ENCODE results near the gene KCNT2. TPM values are rescaled to one million over a fixed set of nuclear protein-coding genes. Genes with fewer than 3 reads are reported as not detected.

Gene KCNT2
- total RNA-seq, 1 donor from 2014 or later: 4.1 TPM

DNA sequence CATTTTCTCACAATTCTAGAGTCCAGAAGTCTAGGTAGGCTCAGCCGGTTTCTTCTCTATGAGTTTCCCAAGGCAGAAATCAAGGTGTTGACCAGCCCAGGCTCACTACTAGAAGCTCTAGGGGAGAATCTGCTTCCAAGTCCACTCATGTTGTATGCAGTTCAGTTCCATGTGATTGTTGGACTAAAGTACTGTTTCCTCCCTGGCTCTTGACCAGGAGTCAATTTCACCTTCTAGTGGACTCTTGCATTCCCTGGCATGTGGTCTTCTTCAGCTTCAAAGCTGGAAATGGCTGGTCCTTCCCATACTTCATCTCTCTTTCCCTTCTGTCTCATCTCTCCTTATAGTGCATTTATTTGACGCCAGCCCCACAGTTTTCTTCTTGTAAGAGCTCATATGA lies 153.4 kb downstream of the KCNT2 start:
- peak; percentile 77 for ATAC-seq
- peak; percentile 50 for DNase-seq (ENCODE audit: low spot score)

DNA sequence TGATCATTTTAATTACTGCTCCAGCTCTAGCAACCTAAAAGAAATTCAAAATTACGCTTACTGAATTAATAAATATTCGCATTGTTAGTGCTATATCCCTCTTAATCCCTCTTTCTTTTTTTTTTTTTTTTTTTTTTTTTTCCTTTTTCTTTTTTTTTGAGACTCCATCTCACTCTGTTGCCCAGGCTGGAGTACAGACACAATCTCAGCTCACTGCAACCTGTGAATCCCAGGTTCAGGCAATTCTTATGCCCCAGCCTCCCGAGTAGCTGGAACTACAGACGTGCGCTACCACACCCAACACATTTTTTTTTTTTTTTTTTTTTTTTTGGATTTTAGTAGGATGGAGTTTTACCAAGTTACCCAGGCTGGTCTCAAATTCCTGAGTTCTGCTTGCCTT lies 157.1 kb downstream of the KCNT2 start:
- DNase-seq (ENCODE audit: low spot score) (no peak), ATAC-seq (no peak)

DNA sequence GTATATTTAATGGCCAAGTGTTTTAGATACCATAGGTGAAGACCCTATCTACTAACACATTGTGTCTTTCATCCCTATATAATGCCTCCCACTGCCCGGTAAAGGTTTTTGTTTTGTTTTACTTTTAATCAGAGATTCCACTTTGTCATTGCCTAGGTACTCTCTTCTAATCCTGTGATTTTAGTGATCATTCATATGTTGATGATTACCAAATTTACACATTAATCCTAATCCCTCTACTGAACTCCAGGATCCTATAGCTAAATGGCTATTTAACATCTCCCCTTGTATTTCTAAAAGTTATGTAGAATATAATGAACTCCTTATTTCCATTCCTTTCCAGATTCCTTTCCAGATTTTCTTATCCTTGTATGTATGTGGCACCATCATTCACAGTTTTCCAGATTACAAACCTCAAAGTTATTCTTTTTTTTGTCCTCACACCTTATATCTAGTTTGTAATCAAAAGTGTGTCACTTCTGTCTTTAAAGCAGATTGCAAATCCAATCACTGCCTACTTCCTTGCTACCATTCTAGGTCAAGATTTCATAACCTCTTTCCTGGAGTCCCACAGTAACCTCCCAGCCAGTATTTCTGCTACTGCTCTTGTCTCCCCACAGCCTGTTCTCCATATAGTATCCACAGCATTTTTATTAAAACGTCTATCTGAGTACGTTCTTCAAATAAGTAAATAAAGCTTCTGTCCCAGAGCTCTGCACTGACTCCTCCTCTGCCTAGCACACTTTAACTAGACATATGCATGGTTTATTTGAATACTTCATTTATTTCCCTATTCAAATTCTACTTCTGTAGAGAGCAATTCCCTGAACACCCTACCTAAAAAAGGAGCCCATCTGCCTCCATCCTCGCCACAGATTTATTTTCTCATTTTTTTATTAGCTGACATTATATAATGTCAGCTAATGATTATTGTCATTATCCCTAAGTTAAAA lies 157.8 kb downstream of the KCNT2 start:
- no peak for DNase-seq (ENCODE audit: low spot score)
- peak; percentile 66 for ATAC-seq

DNA sequence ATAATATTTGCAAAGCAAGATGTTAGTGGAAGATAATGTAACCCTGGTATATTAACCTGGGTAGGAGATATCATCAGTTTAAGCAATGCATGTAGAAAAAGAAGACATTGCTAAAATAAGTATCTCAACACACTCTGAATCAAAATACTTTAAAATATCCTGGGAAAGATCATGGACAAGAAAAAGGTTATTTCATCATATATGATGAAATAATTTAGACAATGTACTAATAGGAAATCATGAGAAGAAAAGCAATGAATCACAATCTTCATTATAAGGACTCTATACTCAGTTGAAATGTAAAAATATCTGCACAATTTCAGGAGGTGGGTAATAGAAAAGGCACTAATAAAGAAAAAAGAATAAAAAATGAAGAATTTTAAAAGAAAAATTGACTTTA lies 158.8 kb downstream of the KCNT2 start:
- DNase-seq (ENCODE audit: low spot score): no peak
- no peak for ATAC-seq

DNA sequence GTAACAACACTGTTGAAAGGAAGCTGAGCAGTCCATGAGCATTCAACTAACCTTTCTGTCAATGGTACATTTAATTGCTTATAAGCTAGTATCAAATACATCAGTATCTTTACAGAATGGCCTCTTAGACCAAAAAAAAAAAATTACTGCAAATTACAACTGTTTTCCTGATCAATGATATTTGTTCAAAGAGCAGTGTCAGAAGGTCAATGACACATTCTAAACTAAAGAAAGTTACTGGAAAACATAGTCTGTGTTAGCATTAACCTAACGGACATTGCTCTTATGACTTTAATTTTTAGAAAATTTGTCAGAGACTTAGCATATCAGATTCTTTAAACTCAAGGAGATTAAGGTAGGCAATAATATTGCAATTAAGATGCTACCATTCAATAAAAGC lies 162.5 kb downstream of the KCNT2 start:
- DNase-seq (ENCODE audit: low spot score) (no peak), ATAC-seq (peak; percentile 66)

DNA sequence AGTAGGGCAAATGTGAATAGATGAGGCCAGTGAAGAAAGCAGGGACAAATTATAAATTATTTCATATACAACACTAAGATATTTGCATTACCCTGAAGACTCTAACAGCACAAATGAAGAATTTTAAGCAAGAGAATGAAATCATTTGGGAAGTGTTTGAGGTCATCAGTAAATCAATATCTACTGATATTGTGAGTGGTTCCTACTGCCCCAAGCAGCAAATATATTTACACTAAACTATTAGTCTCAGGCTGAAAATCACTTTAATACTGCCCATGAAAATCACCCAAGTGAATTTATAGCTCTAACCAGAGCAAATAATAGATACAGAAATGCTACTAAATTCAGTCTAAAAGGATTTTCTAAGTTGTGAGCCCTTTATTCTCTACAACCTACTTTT lies 163.6 kb downstream of the KCNT2 start:
- ATAC-seq (peak; percentile 10), DNase-seq (ENCODE audit: low spot score) (no peak)

DNA sequence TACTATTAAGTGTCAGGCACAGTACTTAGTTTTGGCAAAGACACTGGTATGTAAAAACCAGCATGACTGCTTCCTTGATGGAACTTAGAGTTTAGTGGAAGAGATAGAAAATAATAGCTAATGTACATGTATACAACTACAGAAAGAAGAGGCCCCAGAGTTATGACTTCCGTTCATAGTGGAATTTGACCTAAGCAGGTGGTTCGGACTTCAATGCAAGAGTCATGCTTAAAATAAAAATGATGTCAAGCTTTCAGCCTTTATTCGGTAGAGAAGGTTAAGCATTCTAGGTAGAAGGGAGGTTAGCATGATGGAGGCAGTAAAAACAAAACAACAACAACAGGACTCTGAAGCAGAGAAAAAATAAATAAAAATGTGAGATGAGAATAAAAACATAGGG lies 165.9 kb downstream of the KCNT2 start:
- no peak for DNase-seq (ENCODE audit: low spot score)
- no peak for ATAC-seq

DNA sequence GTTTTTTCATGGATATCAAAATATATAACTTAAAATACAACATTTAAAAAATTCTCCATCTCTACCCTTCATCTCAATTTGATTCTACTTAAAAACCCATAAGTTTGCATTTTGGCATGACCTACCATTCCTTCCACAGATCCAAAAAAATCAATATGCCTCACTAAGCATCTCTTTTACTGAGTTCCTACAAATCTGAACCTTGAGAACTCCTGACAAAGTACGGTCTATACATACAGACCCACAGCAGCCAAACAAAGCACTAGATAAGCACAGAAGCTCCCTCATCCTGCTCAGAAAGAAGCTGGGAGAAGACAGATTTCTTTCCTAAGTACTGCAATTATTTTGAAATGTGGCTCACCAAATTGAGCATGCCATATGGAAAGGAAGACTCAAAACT lies 167.5 kb downstream of the KCNT2 start:
- no peak for DNase-seq (ENCODE audit: low spot score)
- no peak for ATAC-seq

DNA sequence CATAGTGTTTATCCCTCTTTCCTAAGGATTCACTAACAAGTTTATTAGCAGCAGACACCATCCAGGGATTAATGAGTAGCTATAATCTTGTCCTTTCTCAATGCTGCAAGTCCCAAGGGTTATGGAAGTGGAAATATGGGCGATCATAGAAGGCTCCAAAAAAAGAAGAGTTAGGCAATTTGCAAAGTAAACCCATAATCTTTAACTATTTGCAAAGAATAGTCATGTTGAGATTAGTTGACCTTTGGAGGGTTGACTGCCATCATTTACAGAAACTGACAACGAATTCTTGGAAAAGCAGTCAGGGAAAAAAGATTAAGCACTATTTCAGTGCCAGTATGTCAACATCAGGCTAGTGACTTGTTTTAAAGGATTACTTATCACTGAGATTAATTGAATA lies 169.9 kb downstream of the KCNT2 start:
- DNase-seq (ENCODE audit: low spot score) (no peak), ATAC-seq (peak; percentile 90)

DNA sequence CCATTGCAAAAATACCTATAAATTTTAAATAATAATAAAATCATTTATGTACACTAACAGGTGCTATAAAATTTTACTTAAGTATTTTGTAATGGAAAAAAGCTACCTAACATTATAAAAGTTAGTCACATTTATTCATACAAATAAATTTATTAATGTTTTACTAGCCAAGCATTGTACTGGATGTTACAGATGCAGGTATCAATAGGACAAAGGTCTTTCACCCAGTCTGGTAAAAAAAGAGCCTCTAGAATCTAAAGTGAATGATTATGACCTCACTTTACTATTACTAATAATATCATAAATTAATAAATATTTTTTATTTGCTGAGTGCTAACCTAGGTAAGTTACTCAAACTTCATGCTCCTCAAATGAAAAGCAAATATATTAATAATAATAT lies 170.6 kb downstream of the KCNT2 start:
- peak; percentile 25 for ATAC-seq
- DNase-seq (ENCODE audit: low spot score): no peak

DNA sequence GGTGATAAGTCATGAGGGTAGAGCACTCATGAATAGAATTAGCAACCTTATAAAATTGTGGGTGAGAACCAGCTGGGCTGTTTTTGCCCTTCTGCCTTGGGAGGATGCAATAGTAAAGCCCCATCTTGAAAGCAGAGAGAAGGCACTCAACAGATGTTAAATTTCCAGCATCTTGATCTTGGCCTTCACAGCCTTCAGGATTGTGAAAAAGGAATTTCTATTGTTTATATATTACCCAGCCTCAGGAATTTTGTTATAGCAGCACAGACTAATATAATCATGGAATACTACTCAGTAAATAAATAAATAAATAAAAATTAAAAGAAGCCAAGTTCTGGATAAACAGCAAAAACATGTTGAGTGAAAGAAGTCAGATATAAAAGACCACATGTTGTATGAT lies 175.2 kb downstream of the KCNT2 start:
- no peak for DNase-seq (ENCODE audit: low spot score)

DNA sequence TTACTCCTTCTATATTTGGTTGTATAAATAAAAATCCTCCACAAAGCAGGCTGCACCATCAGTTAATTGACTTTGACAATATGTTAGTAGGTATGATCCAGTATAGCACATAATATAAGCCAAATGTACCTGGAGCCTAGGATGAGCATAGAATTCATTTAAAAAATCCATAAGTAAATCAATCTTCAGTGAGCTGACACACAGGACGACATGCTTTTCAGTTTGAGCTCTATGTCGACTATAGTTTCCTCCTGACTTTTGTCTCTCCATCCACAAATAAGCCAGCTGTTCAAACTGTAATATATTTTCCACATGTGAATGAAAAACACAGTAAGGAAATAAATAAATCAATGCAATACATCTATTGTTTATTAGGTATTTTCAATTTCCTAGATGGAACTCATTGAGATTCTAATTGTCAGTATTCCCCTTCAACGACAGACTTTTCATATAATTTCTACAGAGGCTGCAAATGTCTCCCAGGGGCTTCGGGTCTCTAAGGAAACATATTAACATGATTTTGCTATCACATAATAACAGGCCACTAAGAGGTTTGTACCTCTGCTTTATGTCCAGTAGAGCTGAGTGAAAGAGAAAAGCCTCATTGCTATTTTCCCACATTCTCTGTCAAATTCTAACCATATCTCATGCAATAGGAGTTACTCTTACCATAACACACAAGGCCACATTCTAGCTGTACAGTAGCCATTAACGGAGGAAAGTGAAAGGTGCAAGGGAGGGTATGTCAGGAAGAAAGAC lies 180.1 kb downstream of the KCNT2 start:
- ATAC-seq (no peak), DNase-seq (ENCODE audit: low spot score) (no peak)

More for the DNA sequence above, 175.2 kb downstream of the KCNT2 start:
- no peak for ATAC-seq

DNA sequence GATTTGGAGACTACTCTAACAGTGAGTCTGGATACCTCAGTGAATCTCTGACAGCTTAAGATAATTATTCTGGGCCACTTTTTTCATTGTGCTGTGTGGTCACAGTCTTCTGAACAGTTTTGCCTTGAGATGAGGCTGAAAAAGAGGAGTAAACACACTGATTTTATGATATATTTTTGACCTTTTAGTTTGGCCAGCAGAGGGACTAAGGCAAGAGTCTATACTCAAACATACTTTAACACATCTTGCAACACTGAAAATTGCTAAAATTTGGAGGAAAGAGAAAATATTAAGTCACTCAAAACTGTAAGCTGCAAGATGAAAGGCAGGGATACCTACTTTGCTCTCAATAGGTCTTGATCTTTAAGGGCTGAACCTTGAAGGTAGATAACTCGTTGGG lies 182.7 kb downstream of the KCNT2 start:
- DNase-seq (ENCODE audit: low spot score) (no peak), ATAC-seq (no peak)

DNA sequence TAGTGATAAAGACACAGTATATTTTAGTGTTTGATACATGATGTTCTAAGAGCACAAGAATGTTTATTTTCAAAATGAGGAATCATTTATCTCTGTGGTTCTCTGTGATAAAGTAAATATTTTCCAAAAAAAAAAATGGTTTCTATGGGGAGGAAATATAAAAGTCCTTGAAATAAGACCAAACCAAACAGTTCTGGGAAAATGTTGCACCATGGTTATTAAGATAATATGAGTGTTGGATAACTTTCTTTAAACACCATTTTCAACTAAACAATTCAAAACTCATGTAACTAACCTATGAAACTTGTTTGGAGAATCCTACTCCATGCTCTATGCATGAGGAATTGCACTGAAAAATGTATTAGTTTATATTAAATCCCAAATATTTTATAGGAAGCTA lies 184.6 kb downstream of the KCNT2 start:
- ATAC-seq: no peak
- DNase-seq (ENCODE audit: low spot score): no peak

DNA sequence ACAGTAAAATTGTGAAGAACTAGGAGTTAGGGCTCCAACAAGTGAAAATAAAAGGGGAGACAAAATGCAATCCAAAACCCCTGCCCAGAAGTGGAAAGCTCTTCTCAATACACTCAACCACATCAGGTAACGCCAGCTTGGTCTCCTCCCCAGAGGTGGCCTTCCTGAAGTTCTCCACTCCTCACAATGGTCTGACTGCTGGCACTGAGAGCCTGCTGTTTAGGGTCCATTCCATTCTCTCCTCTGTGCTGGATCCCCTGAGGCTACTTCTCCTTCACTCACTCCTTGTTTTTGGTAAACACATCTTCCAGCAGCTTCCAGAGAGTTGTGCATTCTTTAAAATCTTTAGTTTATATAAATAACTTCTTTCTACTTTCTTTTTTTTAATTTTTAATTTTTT lies 189.5 kb downstream of the KCNT2 start:
- DNase-seq (ENCODE audit: low spot score) (no peak), ATAC-seq (no peak)

DNA sequence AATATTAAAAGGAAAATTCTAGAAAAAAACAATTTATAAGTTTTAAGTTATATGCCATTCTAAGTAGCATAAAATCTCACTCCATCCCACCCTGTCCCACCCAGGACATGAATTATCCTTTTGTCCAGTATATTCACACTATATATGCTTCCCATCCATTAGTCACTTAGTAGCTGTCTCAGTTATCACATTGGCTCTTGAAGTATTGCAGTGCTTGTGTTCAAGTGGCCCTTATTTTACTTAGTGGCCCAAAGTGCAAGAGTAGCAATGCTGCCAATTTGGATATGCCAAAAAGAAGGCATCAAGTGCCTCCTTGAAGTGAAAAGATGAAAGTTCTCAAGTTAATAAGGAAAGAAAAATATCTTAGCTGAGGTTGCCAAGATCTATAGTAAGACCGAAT lies 192.3 kb downstream of the KCNT2 start:
- ATAC-seq: no peak
- DNase-seq (ENCODE audit: low spot score): no peak

DNA sequence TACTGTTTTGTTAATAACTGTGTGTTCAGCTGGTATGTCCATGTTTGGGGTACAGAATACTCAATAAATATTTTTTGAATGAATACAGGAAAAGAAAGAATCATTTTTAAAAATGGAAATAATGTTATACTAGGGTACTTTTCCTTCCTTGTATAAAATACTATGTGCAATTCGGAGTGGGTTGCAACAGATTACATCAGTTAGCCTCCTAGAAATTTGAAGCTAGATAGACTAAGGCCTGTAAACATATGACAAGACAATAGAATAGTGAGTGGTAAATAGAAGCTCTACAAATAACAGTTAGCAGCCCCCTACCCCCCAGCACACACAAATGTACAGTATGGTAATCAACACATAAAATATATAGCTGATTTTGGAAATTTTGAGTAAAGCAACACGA lies 195.9 kb downstream of the KCNT2 start:
- DNase-seq (ENCODE audit: low spot score) (no peak), ATAC-seq (no peak)

DNA sequence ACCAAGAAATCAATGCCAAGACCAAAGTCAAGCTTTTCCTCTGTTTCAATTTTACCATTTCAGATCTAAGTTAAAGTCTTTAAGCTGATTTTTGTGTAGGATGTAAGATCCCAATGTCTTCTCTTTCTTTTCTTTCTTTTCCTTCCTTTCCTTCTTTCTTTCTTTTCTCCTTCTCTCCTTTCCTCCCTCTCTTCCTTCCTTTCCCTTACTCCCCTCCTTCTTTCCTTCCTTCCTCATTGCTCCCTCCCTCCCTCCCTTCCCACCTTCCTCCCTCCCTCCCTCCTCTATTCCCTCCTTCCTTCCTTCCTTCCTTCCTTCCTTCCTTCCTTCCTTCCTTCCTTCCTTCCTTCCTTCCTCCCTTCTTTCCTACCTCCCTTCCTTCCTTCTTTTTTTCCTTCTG lies 197.5 kb downstream of the KCNT2 start:
- DNase-seq (ENCODE audit: low spot score): no peak
- no peak for ATAC-seq

DNA sequence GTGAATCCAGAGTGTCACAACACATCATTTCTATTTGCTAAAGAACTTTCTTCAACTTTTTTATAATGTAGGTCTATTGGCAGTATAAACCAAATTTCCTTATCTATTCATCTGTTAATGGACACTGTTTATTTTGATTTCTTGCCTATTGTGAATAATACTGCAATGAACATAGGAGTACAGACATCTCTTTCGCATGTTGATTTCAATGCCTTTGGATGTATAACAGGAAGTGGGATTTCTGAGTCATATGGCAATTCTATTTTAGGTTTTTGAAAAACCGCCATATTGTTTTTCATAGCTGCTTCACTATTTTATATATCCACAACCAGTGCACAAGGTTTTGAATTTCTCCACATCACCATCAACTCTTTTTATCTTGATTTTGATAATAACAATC lies 198.7 kb downstream of the KCNT2 start:
- ATAC-seq (no peak), DNase-seq (ENCODE audit: low spot score) (no peak)

DNA sequence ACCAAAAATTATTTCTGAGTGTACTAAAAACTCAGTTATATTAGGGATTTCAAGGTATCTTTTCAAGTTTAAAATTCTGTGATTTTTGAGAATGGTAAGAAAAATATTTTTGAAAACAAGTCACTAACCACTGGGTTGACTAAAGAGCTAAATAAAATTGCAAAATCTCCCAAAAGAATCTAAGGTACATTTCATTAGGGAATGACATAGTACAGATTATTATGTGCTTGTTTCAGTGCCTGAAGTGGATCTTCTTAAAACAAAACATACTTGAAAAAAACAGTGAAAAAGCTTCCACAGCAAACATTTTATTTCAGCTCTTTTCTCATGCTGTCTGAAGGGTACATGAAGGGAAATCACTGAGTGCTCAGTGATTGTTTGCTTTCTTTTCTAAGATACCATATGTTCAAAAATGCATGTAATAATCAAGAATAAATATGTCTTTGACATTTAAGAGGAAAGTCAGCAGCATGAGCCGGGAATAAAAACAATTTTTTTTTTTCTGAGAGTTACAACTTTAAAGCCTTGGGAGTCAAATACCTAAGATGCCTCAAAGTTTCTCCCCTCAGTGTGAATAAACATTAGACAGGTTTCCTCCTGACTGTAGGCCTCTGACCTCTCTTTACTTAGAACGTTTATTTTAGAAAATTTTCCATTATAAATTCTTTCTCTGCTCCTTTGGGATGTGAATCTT lies 200.7 kb downstream of the KCNT2 start:
- no peak for DNase-seq (ENCODE audit: low spot score)
- peak; percentile 37 for ATAC-seq

DNA sequence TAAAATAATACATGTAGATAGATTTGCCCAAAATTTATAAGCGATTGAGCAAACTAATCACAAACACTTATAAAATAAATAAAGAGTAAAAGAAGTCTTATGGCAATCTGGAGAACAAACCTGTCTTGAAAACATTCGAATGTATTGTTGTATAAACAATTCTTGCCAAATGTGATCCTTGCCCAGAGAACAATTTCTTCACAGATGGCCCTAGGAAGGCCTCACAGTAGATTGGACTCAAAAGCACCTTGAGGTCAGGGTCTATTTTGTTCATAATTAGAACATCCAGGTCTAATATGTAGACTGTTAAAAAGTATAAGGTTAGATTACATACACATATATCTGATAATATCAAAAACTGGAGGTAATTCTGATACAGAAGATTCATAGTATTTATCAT lies 202.4 kb downstream of the KCNT2 start:
- ATAC-seq: peak; percentile 23

More for the DNA sequence above, 202.4 kb downstream of the KCNT2 start:
- no peak for DNase-seq (ENCODE audit: low spot score)

All from left lobe of liver (tissue), 2 donors.